PC-9 (cell line): ENCODE results near the gene PRDM15.

Experiments
- CTCF ChIP-seq: fragments of 200-600 bp; sonication (generic); conservative IDR thresholded peaks from 2 replicates; pipeline ENCODE4 v1.6.1; 2017; ENCODE audit warnings: mixed run types, antibody characterized with exemption, mild to moderate bottlenecking, moderate library complexity
- EZH2 ChIP-seq: fragments of 200-600 bp; sonication (generic); IDR thresholded peaks from 2 replicates; pipeline ENCODE4 v1.8.0; 2017; ENCODE audit warnings: antibody characterized with exemption, low read depth

DNA sequence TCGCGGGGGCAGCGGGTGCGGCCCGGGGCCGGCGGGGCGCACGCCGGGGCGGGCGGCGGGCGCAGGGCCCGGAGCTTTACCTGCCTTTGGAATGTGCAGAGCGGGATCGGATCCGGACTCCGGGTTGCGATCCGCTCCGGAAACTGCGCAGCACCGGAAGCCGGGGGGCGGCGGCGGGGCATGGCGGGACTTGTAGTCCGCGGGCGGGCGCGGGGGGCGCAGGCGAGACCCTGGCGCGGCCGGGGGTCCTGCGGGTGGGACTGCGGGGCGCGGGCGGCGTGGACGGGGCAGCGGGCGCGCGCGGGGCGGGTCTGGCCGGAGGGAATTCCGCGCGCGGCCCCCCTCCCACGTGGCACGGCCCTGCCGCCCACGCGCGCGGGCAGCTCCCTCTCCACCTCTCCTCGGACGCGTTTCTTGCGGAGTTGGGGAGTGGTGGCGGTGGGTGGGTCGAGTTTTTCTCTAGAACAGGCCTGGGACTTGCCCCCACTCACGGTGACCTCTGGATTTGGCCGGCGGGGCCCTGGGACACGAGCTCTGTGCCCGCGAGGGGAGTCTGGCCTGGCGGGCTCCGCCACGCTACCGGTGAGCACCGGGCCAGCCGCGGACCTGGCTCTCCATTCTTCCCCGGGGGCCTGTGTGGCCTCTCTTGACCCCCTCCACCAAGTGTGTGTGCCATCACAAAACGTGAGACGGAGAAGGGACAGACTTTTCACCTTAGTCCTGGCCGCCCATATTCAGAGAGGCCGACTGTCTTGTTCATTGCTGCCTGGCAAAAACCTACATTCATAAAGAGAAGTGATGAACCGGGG lies at the start of gene PRDM15:
- TF ChIP-seq CTCF = no peak
- no peak for TF ChIP-seq EZH2
